Motor neuron (in vitro differentiated cells): Measurements from ENCODE around the gene SPESP1. TPM values are rescaled to one million over a fixed set of nuclear protein-coding genes. Genes with fewer than 3 reads are reported as not detected.

Experiments used
- ATAC-seq, 8 experiments: fragments of 200-7000 bp; cut with Tn5 transposase; replicated peaks in 6 of 8; 2 replicates each; pipeline ENCODE4 v1.8.0; 2021; ENCODE audit warnings: mild to moderate bottlenecking in 8 of 8, moderate library complexity in 8 of 8
- H3K27ac ChIP-seq, 2 donors: fragments of 250-450 bp; sonication (Bioruptor Pico); 2 replicates each; pipeline ENCODE4 v1.9.0; 2021; ENCODE audit warnings: antibody characterized with exemption in 2 of 2, mild to moderate bottlenecking in 2 of 2, moderate library complexity in 1 of 2
- H3K4me1 ChIP-seq, 2 donors: fragments of 250-450 bp; sonication (Bioruptor Pico); replicated peaks in 1 of 2; 2 replicates each; pipeline ENCODE4 v1.6.1; 2021; ENCODE audit warnings: antibody characterized with exemption in 2 of 2, mild to moderate bottlenecking in 2 of 2, moderate library complexity in 1 of 2
- H3K4me3 ChIP-seq, 5 donors: fragments of 250-450 bp; sonication (Bioruptor Pico); 2 replicates each; pipeline ENCODE4 v1.9.0; 2021; ENCODE audit warnings: antibody characterized with exemption in 5 of 5, mild to moderate bottlenecking in 5 of 5, moderate library complexity in 4 of 5
- WGBS, 10 experiments: fragments of 450-650 bp; shearing (Covaris generic); methylation state at CpG; one replicate each; pipeline ENCODE4 v1.0.0; 2022; 5-methylcytosine and 5-hydroxymethylcytosine counted together
- in situ Hi-C, 9 experiments: fragments of 400-800 bp; cut with MboI; loops; one replicate each; pipeline ENCODE4 v1.15.0; 2021; ENCODE audit warnings: low sequenced_read_pairs in 9 of 9, low pct_unique_long_range_greater_than_20kb in 2 of 9; ENCODE audit not compliant: unreplicated experiment in 9 of 9
- total RNA-seq, 8 experiments: library from RNA; unstranded; fragments of 300-600 nt; gene quantifications; 2 replicates each; pipeline versions ENCODE4 v1.2.3 to v1.2.4, GENCODE V29; 2022

Gene SPESP1
- total RNA-seq, 8 experiments from 2014 or later, result 0.11 to 24.6 (median 0.21) TPM; not detected in 3

GRCh38 chr15:68987676-68988075 lies 57.4 kb downstream of the SPESP1 start:
- no peak overlapping the region for H3K27ac ChIP-seq
- H3K4me1 ChIP-seq, result peaks cover 21 to 24% of the 10 kb centered on the region in 2 donors
- 0 to 75% (median 20%) methylated on average over 1 of the region's 1 CpG; no CpG with 5 or more reads in 4 of the 10 experiments for WGBS, 10 experiments
- in situ Hi-C loops, result no loop called here
- ATAC-seq, result no peak
- H3K4me3 ChIP-seq, result no peak overlapping the region

- in situ Hi-C loops, result no loop called here
- Histone ChIP-seq H3K27ac (no peak overlapping the region), H3K4me3 (no peak overlapping the region), H3K4me1 (peaks cover 21 to 24% of the 10 kb centered on the region in 2 donors)
- WGBS, 10 experiments, result 60 to 94% (median 90%) methylated on average over 1 to 2 of the region's 2 CpGs; no CpG with 5 or more reads in 7 of the 10 experiments
- ATAC-seq, result peak in 3 of 8 experiments; percentile 57 to 83 (median 71)
Measured at GRCh38 chr15:68989541-68990230, 59.4 kb downstream of the SPESP1 start.

GRCh38 chr15:68990231-68990991 lies 60.1 kb downstream of the SPESP1 start:
- in situ Hi-C loops, result no loop called here
- peak in 6 of 8 experiments; percentile 39 to 70 (median 58) for ATAC-seq
- Histone ChIP-seq H3K27ac (no peak overlapping the region), H3K4me1 (peaks cover 21 to 24% of the 10 kb centered on the region in 2 donors), H3K4me3 (no peak overlapping the region)
- WGBS, 10 experiments, result 40 to 100% (median 60%) methylated on average over 1 to 7 of the region's 7 CpGs; no CpG with 5 or more reads in 1 of the 10 experiments

- peak in 3 of 8 experiments; percentile 7 to 23 (median 11) for ATAC-seq
- Histone ChIP-seq H3K27ac (peak overlapping the region in 1 of 2 donors; percentile 67), H3K4me1 (peaks cover 21 to 24% of the 10 kb centered on the region in 2 donors), H3K4me3 (no peak overlapping the region)
- WGBS, 10 experiments, result 56 to 100% (median 87%) methylated on average over 1 to 5 of the region's 5 CpGs; no CpG with 5 or more reads in 4 of the 10 experiments
- in situ Hi-C loops, result no loop called here
Measured at GRCh38 chr15:68990992-68991500, 60.7 kb downstream of the SPESP1 start.

- peaks cover 21 to 24% of the 10 kb centered on the region in 2 donors for H3K4me1 ChIP-seq
- ATAC-seq, result peak in 5 of 8 experiments; percentile 70 to 90 (median 76)
- in situ Hi-C loops, result no loop called here
- 67 to 100% (median 100%) methylated on average over 1 of the region's 4 CpGs; no CpG with 5 or more reads in 7 of the 10 experiments for WGBS, 10 experiments
- H3K27ac ChIP-seq, result peak overlapping the region in 1 of 2 donors; percentile 67
- no peak overlapping the region for H3K4me3 ChIP-seq
Measured at GRCh38 chr15:68991723-68992122, 61.4 kb downstream of the SPESP1 start.

- H3K27ac ChIP-seq, result no peak overlapping the region
- H3K4me1 ChIP-seq, result peaks cover 21 to 24% of the 10 kb centered on the region in 2 donors
Measured at GRCh38 chr15:68992696-68993095, 62.4 kb downstream of the SPESP1 start.

GRCh38 chr15:68993276-68993675 lies 63.0 kb downstream of the SPESP1 start:
- H3K27ac ChIP-seq, result no peak overlapping the region
- 40 to 90% (median 85%) methylated on average over 1 to 5 of the region's 6 CpGs; no CpG with 5 or more reads in 5 of the 10 experiments for WGBS, 10 experiments
- in situ Hi-C loops, result no loop called here
- ATAC-seq, result no peak
- H3K4me1 ChIP-seq, result peaks cover 21 to 24% of the 10 kb centered on the region in 2 donors
- H3K4me3 ChIP-seq, result no peak overlapping the region

More at GRCh38 chr15:68992696-68993095, 62.4 kb downstream of the SPESP1 start:
- in situ Hi-C loops, result no loop called here
- no peak overlapping the region for H3K4me3 ChIP-seq
- WGBS, 10 experiments, result 67 to 100% (median 87%) methylated on average over 2 to 6 of the region's 6 CpGs; no CpG with 5 or more reads in 4 of the 10 experiments
- no peak for ATAC-seq

- in situ Hi-C loops, result no loop called here
- ATAC-seq, result no peak
- H3K4me1 ChIP-seq, result peaks cover 21 to 24% of the 10 kb centered on the region in 2 donors
- WGBS, 10 experiments, result 60 to 88% (median 74%) methylated on average over 1 to 2 of the region's 2 CpGs; no CpG with 5 or more reads in 6 of the 10 experiments
- H3K4me3 ChIP-seq, result no peak overlapping the region
- no peak overlapping the region for H3K27ac ChIP-seq
Measured at GRCh38 chr15:68994149-68994548, 63.8 kb downstream of the SPESP1 start.

- no peak overlapping the region for H3K4me3 ChIP-seq
- in situ Hi-C loops, result no loop called here
- H3K27ac ChIP-seq, result no peak overlapping the region
- 60 to 100% (median 81%) methylated on average over 1 to 6 of the region's 9 CpGs for WGBS, 10 experiments
- ATAC-seq, result no peak
- H3K4me1 ChIP-seq, result peaks cover 20 to 23% of the 10 kb centered on the region in 2 donors
Measured at GRCh38 chr15:68994981-68995761, 64.8 kb downstream of the SPESP1 start.

Other genes starting within 250 kb of the SPESP1 start
- 100 to 1,000 TPM in 7 of 8 experiments, 10 to 100 TPM in 1; 49.4 to 217 (median 150) TPM for gene ANP32A, start 109.6 kb upstream of the SPESP1 start, total RNA-seq
- gene NOX5, start 84.2 kb downstream of the SPESP1 start, total RNA-seq, result 1 to 10 TPM in 2 of 8 experiments, under 1 TPM in 6; under 0.01 to 2.2 (median 0.17) TPM
- 10 to 100 TPM; 12.7 to 39.3 (median 20.3) TPM for gene GLCE, start 230.1 kb downstream of the SPESP1 start, total RNA-seq